WTC11 (cell line): Measurements from ENCODE around the gene DUSP21.

Source experiments
- ELF4 ChIP-seq: sonication (generic); formaldehyde crosslinking; IDR thresholded peaks from 2 replicates; pipeline ENCODE4 v1.8.1; 2022; ENCODE audit warnings: low read depth, mild to moderate bottlenecking, moderate library complexity, missing genetic modification reagents
- FOXP1 ChIP-seq: sonication (generic); formaldehyde crosslinking; IDR thresholded peaks from 2 replicates; pipeline ENCODE4 v1.8.0; 2022; ENCODE audit warnings: missing genetic modification reagents, mild to moderate bottlenecking, moderate library complexity, borderline replicate concordance
- IRF2 ChIP-seq: sonication (generic); formaldehyde crosslinking; IDR thresholded peaks from 2 replicates; pipeline ENCODE4 v1.8.0; 2022; ENCODE audit warnings: low read depth, missing genetic modification reagents, borderline replicate concordance
- ZNF317 ChIP-seq: sonication (generic); formaldehyde crosslinking; IDR thresholded peaks from 2 replicates; pipeline ENCODE4 v1.8.1; 2023; ENCODE audit warnings: low read depth, mild to moderate bottlenecking, moderate library complexity, missing genetic modification reagents, borderline replicate concordance
- ZNF416 ChIP-seq: fragments of 250-450 bp; sonication (Bioruptor Pico); IDR thresholded peaks from 2 replicates; pipeline ENCODE4 v1.9.0; 2021; ENCODE audit warnings: mild to moderate bottlenecking, inconsistent platforms
- TF ChIP-seq, protein P1 (sequence below): fragments of 200-600 bp; IDR thresholded peaks from 2 replicates; pipeline ENCODE4 v1.8.0; 2022; ENCODE audit warnings: antibody characterized with exemption
- TF ChIP-seq, protein P2 (sequence below): sonication (generic); formaldehyde crosslinking; IDR thresholded peaks from 2 replicates; pipeline ENCODE4 v1.8.1; 2023; ENCODE audit warnings: mild to moderate bottlenecking, missing genetic modification reagents, moderate library complexity
- TF ChIP-seq, protein P3 (sequence below): sonication (generic); formaldehyde crosslinking; conservative IDR thresholded peaks from 2 replicates; pipeline ENCODE4 v1.8.1; 2023; ENCODE audit warnings: mild to moderate bottlenecking, low read depth, missing genetic modification reagents, moderate library complexity
- TF ChIP-seq, protein P4 (sequence below): sonication (generic); formaldehyde crosslinking; IDR thresholded peaks from 2 replicates; pipeline ENCODE4 v1.8.1; 2023; ENCODE audit warnings: mild to moderate bottlenecking, missing genetic modification reagents

DNA sequence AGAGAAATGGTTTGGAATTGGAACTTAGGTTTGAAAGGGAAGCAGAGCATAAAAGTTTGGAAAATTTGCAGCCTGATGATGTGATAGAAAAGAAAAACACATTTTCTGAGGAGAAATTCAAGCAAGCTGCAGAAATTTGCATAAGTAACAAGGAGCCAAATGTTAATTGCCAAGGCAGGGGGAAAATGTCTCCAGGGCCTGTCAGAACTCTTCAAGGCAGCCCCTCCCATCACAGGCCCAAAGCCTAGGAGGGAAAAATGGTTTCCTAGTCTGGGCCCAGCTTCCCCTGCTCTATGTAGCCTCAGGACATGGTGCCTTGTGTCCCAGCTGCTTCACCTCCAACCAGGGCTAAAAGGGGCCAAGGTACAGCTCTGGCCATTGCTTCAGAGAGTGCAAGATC, 21.2 kb upstream of the DUSP21 start:
- TF ChIP-seq, protein P1, sequence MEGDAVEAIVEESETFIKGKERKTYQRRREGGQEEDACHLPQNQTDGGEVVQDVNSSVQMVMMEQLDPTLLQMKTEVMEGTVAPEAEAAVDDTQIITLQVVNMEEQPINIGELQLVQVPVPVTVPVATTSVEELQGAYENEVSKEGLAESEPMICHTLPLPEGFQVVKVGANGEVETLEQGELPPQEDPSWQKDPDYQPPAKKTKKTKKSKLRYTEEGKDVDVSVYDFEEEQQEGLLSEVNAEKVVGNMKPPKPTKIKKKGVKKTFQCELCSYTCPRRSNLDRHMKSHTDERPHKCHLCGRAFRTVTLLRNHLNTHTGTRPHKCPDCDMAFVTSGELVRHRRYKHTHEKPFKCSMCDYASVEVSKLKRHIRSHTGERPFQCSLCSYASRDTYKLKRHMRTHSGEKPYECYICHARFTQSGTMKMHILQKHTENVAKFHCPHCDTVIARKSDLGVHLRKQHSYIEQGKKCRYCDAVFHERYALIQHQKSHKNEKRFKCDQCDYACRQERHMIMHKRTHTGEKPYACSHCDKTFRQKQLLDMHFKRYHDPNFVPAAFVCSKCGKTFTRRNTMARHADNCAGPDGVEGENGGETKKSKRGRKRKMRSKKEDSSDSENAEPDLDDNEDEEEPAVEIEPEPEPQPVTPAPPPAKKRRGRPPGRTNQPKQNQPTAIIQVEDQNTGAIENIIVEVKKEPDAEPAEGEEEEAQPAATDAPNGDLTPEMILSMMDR: no peak
- TF ChIP-seq, protein P2, sequence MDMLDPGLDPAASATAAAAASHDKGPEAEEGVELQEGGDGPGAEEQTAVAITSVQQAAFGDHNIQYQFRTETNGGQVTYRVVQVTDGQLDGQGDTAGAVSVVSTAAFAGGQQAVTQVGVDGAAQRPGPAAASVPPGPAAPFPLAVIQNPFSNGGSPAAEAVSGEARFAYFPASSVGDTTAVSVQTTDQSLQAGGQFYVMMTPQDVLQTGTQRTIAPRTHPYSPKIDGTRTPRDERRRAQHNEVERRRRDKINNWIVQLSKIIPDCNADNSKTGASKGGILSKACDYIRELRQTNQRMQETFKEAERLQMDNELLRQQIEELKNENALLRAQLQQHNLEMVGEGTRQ (CRISPR knock-in tag): no peak
- no peak for TF ChIP-seq FOXP1 (CRISPR knock-in tag)
- no peak for TF ChIP-seq IRF2
- TF ChIP-seq, protein P3, sequence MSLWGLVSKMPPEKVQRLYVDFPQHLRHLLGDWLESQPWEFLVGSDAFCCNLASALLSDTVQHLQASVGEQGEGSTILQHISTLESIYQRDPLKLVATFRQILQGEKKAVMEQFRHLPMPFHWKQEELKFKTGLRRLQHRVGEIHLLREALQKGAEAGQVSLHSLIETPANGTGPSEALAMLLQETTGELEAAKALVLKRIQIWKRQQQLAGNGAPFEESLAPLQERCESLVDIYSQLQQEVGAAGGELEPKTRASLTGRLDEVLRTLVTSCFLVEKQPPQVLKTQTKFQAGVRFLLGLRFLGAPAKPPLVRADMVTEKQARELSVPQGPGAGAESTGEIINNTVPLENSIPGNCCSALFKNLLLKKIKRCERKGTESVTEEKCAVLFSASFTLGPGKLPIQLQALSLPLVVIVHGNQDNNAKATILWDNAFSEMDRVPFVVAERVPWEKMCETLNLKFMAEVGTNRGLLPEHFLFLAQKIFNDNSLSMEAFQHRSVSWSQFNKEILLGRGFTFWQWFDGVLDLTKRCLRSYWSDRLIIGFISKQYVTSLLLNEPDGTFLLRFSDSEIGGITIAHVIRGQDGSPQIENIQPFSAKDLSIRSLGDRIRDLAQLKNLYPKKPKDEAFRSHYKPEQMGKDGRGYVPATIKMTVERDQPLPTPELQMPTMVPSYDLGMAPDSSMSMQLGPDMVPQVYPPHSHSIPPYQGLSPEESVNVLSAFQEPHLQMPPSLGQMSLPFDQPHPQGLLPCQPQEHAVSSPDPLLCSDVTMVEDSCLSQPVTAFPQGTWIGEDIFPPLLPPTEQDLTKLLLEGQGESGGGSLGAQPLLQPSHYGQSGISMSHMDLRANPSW (CRISPR knock-in tag): no peak
- no peak for TF ChIP-seq ZNF317 (CRISPR knock-in tag)
- no peak for TF ChIP-seq ZNF416 (CRISPR knock-in tag)
- TF ChIP-seq, protein P4, sequence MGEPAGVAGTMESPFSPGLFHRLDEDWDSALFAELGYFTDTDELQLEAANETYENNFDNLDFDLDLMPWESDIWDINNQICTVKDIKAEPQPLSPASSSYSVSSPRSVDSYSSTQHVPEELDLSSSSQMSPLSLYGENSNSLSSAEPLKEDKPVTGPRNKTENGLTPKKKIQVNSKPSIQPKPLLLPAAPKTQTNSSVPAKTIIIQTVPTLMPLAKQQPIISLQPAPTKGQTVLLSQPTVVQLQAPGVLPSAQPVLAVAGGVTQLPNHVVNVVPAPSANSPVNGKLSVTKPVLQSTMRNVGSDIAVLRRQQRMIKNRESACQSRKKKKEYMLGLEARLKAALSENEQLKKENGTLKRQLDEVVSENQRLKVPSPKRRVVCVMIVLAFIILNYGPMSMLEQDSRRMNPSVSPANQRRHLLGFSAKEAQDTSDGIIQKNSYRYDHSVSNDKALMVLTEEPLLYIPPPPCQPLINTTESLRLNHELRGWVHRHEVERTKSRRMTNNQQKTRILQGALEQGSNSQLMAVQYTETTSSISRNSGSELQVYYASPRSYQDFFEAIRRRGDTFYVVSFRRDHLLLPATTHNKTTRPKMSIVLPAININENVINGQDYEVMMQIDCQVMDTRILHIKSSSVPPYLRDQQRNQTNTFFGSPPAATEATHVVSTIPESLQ (CRISPR knock-in tag): no peak
- no peak for TF ChIP-seq ELF4
